ENCODE measurements around the gene DCUN1D3. TPM values are rescaled to one million over a fixed set of nuclear protein-coding genes. Genes with fewer than 3 reads are reported as not detected.

Gene DCUN1D3
- total and polyA plus RNA-seq, 8 donors: 3.7 to 7.7 (median 6.5) TPM

DNA sequence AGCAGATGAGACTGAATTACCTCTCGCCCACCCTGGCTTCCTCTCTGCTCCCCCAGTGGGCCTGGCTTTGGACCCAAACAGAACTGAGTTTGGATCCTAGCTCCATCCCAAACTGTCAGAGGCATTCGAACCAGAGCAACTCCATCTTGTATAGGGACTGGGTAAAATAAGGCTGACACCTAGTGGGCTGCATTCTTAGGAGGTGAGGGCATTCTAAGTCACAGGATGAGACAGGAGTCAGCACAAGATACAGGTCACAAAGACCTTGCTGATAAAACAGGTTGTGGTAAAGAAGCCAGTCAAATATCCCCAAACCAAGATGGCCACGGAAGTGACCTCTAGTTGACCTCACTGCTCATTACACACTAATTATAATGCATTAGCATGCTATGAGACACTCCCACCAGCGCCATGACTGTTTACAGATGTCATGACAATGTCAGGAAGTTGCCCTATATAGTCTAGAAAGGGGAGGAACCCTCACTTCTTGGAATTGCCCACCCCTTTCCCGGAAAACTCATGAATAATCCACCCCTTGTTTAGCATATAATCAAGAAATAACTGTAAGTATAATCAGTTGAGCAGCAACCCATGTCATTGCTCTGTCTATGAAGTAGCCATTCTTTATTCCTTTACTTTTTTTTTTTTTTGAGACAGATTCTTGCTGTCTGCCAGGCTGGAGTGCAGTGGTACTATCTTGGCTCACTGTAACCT lies 44.9 kb upstream of the DCUN1D3 start:
- intact Hi-C loops (cut with DNase I): loop anchor here in 1 of 3 donors (10.0 kb wide), 1 partner anchor 140 kb away; no protein-coding TSS in a partner anchor
- TF ChIP-seq, protein P1, sequence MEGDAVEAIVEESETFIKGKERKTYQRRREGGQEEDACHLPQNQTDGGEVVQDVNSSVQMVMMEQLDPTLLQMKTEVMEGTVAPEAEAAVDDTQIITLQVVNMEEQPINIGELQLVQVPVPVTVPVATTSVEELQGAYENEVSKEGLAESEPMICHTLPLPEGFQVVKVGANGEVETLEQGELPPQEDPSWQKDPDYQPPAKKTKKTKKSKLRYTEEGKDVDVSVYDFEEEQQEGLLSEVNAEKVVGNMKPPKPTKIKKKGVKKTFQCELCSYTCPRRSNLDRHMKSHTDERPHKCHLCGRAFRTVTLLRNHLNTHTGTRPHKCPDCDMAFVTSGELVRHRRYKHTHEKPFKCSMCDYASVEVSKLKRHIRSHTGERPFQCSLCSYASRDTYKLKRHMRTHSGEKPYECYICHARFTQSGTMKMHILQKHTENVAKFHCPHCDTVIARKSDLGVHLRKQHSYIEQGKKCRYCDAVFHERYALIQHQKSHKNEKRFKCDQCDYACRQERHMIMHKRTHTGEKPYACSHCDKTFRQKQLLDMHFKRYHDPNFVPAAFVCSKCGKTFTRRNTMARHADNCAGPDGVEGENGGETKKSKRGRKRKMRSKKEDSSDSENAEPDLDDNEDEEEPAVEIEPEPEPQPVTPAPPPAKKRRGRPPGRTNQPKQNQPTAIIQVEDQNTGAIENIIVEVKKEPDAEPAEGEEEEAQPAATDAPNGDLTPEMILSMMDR (IDR thresholded peaks at IDR 0.05): no peak
- DNase-seq: no peak
- no peak for FAIRE-seq
- no peaks in the 10 kb centered on the region for H3K36me3 ChIP-seq
- WGBS, 2 donors: 68% methylated on average over 5 of the region's 5 CpGs
- no peak overlapping the region for H3K4me3 ChIP-seq
- no peak overlapping the region for H3K27ac ChIP-seq
- no peaks in the 10 kb centered on the region for H3K4me1 ChIP-seq
- no peaks in the 10 kb centered on the region for H3K9me3 ChIP-seq
- H3K27me3 ChIP-seq: no peaks in the 10 kb centered on the region
- peak in 1 of 4 donors; percentile 25 for ATAC-seq

DNA sequence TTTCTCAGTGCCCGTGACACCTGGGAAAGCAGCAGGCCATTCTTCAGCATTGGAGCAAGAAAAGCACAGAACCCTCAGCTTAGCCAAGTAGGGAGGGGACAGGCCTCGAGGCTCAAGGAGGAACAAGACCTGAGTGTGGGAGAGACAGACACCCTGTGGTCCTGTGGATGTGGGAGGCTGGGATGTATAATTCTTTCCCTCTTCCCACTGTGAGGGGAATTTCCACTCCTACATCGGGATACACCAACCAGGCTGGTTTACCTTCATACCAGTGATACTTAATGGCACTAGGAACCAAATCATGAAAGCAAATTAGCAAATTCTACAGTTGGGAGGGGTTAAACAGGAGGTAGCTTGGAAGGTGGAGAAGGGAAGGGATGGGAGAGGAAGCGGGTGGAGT lies 42.1 kb upstream of the DCUN1D3 start:
- TF ChIP-seq, protein P1 (IDR thresholded peaks at IDR 0.05): no peak
- 65 to 77% methylated on average over 4 of the region's 4 CpGs for WGBS, 2 donors
- no peak overlapping the region for H3K27ac ChIP-seq
- no peaks in the 10 kb centered on the region for H3K4me1 ChIP-seq
- H3K36me3 ChIP-seq: no peaks in the 10 kb centered on the region
- DNase-seq: no peak
- H3K9me3 ChIP-seq: no peaks in the 10 kb centered on the region
- H3K4me3 ChIP-seq: no peak overlapping the region
- FAIRE-seq: no peak
- no peaks in the 10 kb centered on the region for H3K27me3 ChIP-seq
- no peak for ATAC-seq
- intact Hi-C loops (cut with DNase I): loop anchor here in 1 of 3 donors (10.0 kb wide), 1 partner anchor 143 kb away; no protein-coding TSS in a partner anchor

DNA sequence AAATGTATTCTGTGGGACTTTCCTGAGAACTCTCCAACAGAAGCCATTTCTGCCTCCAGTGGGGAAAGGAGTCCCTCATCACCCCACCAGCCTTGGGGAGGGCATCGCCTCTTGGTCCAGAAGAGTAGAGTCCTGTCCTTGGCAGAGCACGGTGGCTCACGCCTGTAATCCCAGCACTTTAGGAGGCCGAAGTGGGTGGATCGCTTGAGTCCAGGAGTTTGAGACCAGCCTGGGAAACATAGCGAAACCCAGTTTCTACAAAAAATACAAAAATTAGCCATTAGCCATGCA lies 41.4 kb upstream of the DCUN1D3 start:
- DNase-seq: no peak
- no peak overlapping the region for H3K27ac ChIP-seq
- H3K4me3 ChIP-seq: no peak overlapping the region
- WGBS, 2 donors: 92 to 93% methylated on average over 6 of the region's 6 CpGs
- intact Hi-C loops (cut with DNase I): loop anchor here in 1 of 3 donors (10.0 kb wide), 1 partner anchor 143 kb away; no protein-coding TSS in a partner anchor
- no peaks in the 10 kb centered on the region for H3K4me1 ChIP-seq
- no peak for FAIRE-seq
- TF ChIP-seq, protein P1 (IDR thresholded peaks at IDR 0.05): no peak
- no peaks in the 10 kb centered on the region for H3K36me3 ChIP-seq
- no peak for ATAC-seq
- no peaks in the 10 kb centered on the region for H3K9me3 ChIP-seq
- H3K27me3 ChIP-seq: no peaks in the 10 kb centered on the region

GRCh38 chr16:20940871-20941635 lies 40.9 kb upstream of the DCUN1D3 start:
- ATAC-seq (no peak), FAIRE-seq (no peak), DNase-seq (no peak)
- TF ChIP-seq, protein P1 (IDR thresholded peaks at IDR 0.05): no peak
- Histone ChIP-seq H3K9me3 (no peaks in the 10 kb centered on the region), H3K4me1 (no peaks in the 10 kb centered on the region), H3K27me3 (no peaks in the 10 kb centered on the region), H3K36me3 (no peaks in the 10 kb centered on the region), H3K4me3 (no peak overlapping the region), H3K27ac (no peak overlapping the region)
- intact Hi-C loops (cut with DNase I): loop anchor here in 1 of 3 donors (10.0 kb wide), 1 partner anchor 144 kb away; no protein-coding TSS in a partner anchor
- WGBS, 2 donors: 63 to 80% methylated on average over 6 of the region's 6 CpGs

DNA sequence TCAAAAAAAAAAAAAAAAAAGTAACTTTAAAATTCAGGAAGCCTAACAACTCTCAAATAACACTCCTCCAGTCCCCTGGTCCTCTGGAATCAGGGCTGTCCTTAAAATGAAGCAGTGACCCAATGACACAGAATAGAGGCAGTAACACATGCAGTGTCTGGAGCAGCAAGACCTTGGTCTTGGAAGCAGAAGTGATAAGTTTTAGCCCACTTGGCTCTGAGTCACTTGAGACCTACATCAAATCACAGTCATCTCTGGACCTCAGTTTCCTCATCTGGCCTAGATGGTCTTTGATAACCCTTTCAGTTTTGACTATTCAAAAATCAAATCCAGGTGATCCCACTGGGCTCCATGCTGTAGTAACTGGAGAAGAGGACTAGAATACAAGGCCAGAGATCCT lies 39.5 kb upstream of the DCUN1D3 start:
- Histone ChIP-seq H3K4me3 (no peak overlapping the region), H3K9me3 (no peaks in the 10 kb centered on the region), H3K36me3 (no peaks in the 10 kb centered on the region), H3K4me1 (no peaks in the 10 kb centered on the region), H3K27ac (no peak overlapping the region), H3K27me3 (no peaks in the 10 kb centered on the region)
- intact Hi-C loops (cut with DNase I): loop anchor here in 1 of 3 donors (10.0 kb wide), 1 partner anchor 145 kb away; no protein-coding TSS in a partner anchor
- TF ChIP-seq, protein P1 (IDR thresholded peaks at IDR 0.05): no peak
- no peak for FAIRE-seq
- no peak for ATAC-seq
- DNase-seq: no peak
